C4-2B (cell line): Measurements from ENCODE around the gene PLD3.

Source experiments
- CTCF ChIP-seq: fragments of 450-650 bp; conservative IDR thresholded peaks from 2 replicates; pipeline ENCODE4 v1.5.1; 2017; ENCODE audit warnings: mild to moderate bottlenecking
- ZFX ChIP-seq: fragments of 450-650 bp; IDR thresholded peaks from 2 replicates; pipeline ENCODE4 v1.6.1; 2017

- TF ChIP-seq CTCF: no peak
- TF ChIP-seq ZFX: no peak
These were observed 47.8 kb upstream of the PLD3 start for GRCh38 chr19:40300668-40301067.
